Activated CD8-positive, alpha-beta T cell treated with anti-CD3 and anti-CD28 coated beads for 36 hours (primary cell): ENCODE measurements around the gene PARD6G. TPM values are rescaled to one million over a fixed set of nuclear protein-coding genes. Genes with fewer than 3 reads are reported as not detected.
"Not testable (repeated sequence)": the region's sequence is repeated elsewhere in the genome, so short reads cannot be mapped to it uniquely, and the experiment has no call there.

Source experiments
- ATAC-seq: fragments of 200-7000 bp; cut with Tn5 transposase; one replicate; pipeline ENCODE4 v1.10.0; 2021; ENCODE audit warnings: mild to moderate bottlenecking, moderate library complexity
- CTCF ChIA-PET: fragments of 350-600 bp; sonication (Branson Sonifier 250); formaldehyde crosslinking; loops from one replicate; lab custom pipeline; 2021; ENCODE audit warnings: antibody characterized with exemption; lab: Charles Lee
- POLR2A ChIA-PET: fragments of 350-600 bp; sonication (Branson Sonifier 250); formaldehyde crosslinking; loops from one replicate; lab custom pipeline; 2021; ENCODE audit warnings: antibody characterized with exemption; lab: Charles Lee
- DNase-seq: peaks from one replicate; pipeline ENCODE4 v3.0.0-alpha.2; 2020
- H3K27ac Mint-ChIP-seq: one replicate; pipeline ENCODE4 v1.8.0; 2021; ENCODE audit warnings: mild to moderate bottlenecking, mixed read lengths
- H3K27me3 Mint-ChIP-seq: one replicate; pipeline ENCODE4 v1.8.0; 2021; ENCODE audit warnings: mixed read lengths
- H3K36me3 Mint-ChIP-seq: one replicate; pipeline ENCODE4 v1.8.0; 2021; ENCODE audit warnings: low read depth, mixed read lengths
- H3K4me1 Mint-ChIP-seq: one replicate; pipeline ENCODE4 v1.8.0; 2021; ENCODE audit warnings: low read depth, mixed read lengths
- H3K4me3 Mint-ChIP-seq: one replicate; pipeline ENCODE4 v1.8.0; 2021; ENCODE audit warnings: mild to moderate bottlenecking, moderate library complexity, mixed read lengths
- H3K9me3 Mint-ChIP-seq: one replicate; pipeline ENCODE4 v1.8.0; 2021; ENCODE audit warnings: mixed read lengths
- intact Hi-C: fragments of 100-400 bp; cut with micrococcal nuclease; formaldehyde crosslinking; loops from one replicate; pipeline ENCODE4 v1.10.0; 2022
- total RNA-seq, 2 experiments: library from RNA; stranded (reverse); gene quantifications; one replicate each; pipeline ENCODE4 v1.2.3, GENCODE V29; 2021
- TF ChIP-seq, protein P1 (sequence below): fragments of 200-600 bp; IDR thresholded peaks from one replicate; pipeline ENCODE4 v1.8.0; 2022; ENCODE audit warnings: antibody characterized with exemption, mild to moderate bottlenecking

Gene PARD6G
- under 1 TPM; 0.16 to 0.23 TPM for total RNA-seq

DNA sequence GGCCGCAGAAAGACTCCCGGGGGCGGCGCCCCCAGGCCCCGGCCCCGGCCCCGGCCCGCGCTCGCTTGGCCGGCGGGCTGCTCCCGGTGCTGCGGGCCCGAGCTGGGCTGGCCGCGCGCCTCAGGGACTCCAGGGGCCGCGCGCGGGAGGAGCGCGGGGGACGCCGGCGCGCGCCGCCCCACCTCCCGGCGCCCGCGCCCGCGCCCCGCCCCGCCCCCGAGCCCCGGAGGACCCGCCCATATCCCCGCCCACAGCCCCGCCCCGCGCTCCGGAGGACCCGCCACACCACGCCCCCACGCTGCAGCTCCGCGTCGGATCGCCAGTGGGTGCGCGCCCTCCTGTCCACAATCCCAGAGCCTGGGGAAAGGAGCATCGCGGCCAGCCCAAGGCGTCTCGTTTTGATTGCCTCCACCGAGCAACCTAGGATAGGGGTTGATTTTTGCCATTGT is at the start of gene PARD6G:
TSS of gene PARD6G (minus strand) at position 122 of the 449 bp plus-strand sequence. CDS start 166 bp downstream, outside the sequence.
- TF ChIP-seq, protein P1, sequence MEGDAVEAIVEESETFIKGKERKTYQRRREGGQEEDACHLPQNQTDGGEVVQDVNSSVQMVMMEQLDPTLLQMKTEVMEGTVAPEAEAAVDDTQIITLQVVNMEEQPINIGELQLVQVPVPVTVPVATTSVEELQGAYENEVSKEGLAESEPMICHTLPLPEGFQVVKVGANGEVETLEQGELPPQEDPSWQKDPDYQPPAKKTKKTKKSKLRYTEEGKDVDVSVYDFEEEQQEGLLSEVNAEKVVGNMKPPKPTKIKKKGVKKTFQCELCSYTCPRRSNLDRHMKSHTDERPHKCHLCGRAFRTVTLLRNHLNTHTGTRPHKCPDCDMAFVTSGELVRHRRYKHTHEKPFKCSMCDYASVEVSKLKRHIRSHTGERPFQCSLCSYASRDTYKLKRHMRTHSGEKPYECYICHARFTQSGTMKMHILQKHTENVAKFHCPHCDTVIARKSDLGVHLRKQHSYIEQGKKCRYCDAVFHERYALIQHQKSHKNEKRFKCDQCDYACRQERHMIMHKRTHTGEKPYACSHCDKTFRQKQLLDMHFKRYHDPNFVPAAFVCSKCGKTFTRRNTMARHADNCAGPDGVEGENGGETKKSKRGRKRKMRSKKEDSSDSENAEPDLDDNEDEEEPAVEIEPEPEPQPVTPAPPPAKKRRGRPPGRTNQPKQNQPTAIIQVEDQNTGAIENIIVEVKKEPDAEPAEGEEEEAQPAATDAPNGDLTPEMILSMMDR = no peak
- intact Hi-C loops = no loop called here
- ATAC-seq (peak; percentile 85), DNase-seq (peak; percentile 69)
- Mint-ChIP-seq H3K27me3 (peaks cover 35% of the 10 kb centered on the region), H3K4me1 (peaks cover 4% of the 10 kb centered on the region), H3K4me3 (peak within 1 kb of the TSS; percentile 55), H3K36me3 (no peaks in the 10 kb centered on the region), H3K9me3 (no peaks in the 10 kb centered on the region), H3K27ac (no peak within 1 kb of the TSS)
- CTCF ChIA-PET = interaction anchor here (1.0 kb wide), 1 partner anchor 89 kb away, joined by 6 read pairs; no protein-coding TSS in a partner anchor
- POLR2A ChIA-PET = interaction anchor here (0.6 kb wide), 1 partner anchor 858 kb away, joined by 3 read pairs; no protein-coding TSS in a partner anchor

- H3K27ac Mint-ChIP-seq, H3K9me3 Mint-ChIP-seq, intact Hi-C loops: not testable (repeated sequence)
Observed at GRCh38 chr18:80262241-80263033, 15.1 kb upstream of the PARD6G start.

DNA sequence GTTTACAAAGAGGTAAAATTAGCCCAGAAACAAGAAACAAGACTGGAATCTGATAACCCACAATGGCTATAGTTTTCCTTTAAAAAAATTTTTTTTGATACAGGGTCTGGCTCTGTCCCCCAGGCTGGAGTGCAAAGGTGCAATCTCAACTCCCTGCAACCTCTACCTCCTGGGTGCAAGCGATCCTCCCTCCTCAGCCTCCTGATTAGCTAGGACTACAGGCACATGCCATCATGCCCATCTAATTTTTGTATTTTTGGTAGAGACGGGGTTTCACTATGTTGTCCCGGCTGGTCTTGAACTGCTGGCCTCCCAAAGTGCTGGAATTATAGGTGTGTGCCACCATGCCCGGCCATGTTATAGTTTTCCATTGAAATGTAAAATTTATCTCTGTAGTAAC is 12.3 kb upstream of the PARD6G start:
- ChIA-PET CTCF (interaction anchor here (0.9 to 1.0 kb wide), 3 partner anchors 89 to 102 kb away, joined by 4 read pairs; no protein-coding TSS in a partner anchor), POLR2A (no interaction called here)
- Mint-ChIP-seq H3K27ac (no peak overlapping the region), H3K4me3 (no peak overlapping the region), H3K27me3 (peaks cover 7% of the 10 kb centered on the region), H3K9me3 (no peaks in the 10 kb centered on the region), H3K4me1 (no peaks in the 10 kb centered on the region), H3K36me3 (no peaks in the 10 kb centered on the region)
- intact Hi-C loops = no loop called here
- ATAC-seq = no peak
- DNase-seq = no peak
- TF ChIP-seq, protein P1 = no peak

More at GRCh38 chr18:80262241-80263033, 15.1 kb upstream of the PARD6G start:
- ATAC-seq (peak; percentile 49), DNase-seq (peak; percentile 61)
- TF ChIP-seq, protein P1 = peak; percentile 82
- H3K27me3 Mint-ChIP-seq, H3K4me1 Mint-ChIP-seq, POLR2A ChIA-PET, H3K4me3 Mint-ChIP-seq, CTCF ChIA-PET, H3K36me3 Mint-ChIP-seq: not testable (repeated sequence)

DNA sequence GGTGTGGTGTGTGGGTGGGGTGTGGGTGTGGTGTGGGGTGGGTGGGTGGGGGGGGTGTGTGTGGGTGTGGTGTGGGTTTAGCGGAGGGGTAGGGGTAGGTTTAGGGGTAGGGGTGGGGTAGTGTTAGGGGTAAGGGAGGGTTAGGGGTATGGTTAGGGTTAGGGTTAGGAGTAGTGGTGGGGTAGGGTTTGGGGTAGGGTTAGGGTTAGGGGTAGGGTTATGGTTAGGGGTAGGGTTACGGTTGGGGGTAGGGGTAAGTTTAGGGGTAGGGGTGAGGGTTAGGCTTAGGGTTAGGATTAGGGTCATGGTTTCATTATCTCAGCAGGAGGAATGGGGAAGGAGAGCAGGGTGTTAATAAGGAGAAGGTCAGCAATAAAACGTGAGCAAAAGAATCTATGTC is 11.3 kb upstream of the PARD6G start:
- ChIA-PET POLR2A (no interaction called here), CTCF (interaction anchor here (0.7 to 4.9 kb wide), 5 partner anchors 19 to 100 kb away, joined by 3 to 54 read pairs (median 4); no protein-coding TSS in a partner anchor)
- TF ChIP-seq, protein P1 = no peak
- DNase-seq (no peak), ATAC-seq (no peak)
- Mint-ChIP-seq H3K4me3 (no peak overlapping the region), H3K9me3 (no peaks in the 10 kb centered on the region), H3K36me3 (no peaks in the 10 kb centered on the region), H3K27me3 (peaks cover 7% of the 10 kb centered on the region), H3K27ac (no peak overlapping the region), H3K4me1 (no peaks in the 10 kb centered on the region)
- intact Hi-C loops = no loop called here
